ENCODE results near the gene OR2T5.
"Not testable (repeated sequence)": the region's sequence is repeated elsewhere in the genome, so short reads cannot be mapped to it uniquely, and the experiment has no call there.

The OR2T5 gene, protein sequence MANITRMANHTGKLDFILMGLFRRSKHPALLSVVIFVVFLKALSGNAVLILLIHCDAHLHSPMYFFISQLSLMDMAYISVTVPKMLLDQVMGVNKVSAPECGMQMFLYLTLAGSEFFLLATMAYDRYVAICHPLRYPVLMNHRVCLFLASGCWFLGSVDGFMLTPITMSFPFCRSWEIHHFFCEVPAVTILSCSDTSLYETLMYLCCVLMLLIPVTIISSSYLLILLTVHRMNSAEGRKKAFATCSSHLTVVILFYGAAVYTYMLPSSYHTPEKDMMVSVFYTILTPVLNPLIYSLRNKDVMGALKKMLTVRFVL
- total RNA-seq = 0 reads per million in 18 experiments

DNA sequence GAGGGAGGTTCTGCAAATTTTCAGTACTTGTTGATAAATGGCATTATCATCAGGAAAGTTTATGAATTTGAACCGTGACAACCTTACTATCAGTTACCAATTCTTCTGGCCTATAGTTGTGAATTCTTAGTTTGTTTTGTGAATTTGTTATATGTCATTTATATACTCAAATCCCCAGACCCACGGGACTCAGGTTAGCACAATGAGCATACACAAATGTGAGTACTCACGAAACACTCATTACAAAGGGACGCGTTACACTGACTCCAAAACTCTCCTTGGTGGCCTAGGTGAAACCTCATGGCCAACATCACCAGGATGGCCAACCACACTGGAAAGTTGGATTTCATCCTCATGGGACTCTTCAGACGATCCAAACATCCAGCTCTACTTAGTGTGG, at the start of gene OR2T5:
Gene OR2T5 (plus strand): TSS at position 301 of the 400 bp plus-strand sequence. CDS start 0 bp downstream, at position 301.
- not testable (repeated sequence) for DNase-seq

DNA sequence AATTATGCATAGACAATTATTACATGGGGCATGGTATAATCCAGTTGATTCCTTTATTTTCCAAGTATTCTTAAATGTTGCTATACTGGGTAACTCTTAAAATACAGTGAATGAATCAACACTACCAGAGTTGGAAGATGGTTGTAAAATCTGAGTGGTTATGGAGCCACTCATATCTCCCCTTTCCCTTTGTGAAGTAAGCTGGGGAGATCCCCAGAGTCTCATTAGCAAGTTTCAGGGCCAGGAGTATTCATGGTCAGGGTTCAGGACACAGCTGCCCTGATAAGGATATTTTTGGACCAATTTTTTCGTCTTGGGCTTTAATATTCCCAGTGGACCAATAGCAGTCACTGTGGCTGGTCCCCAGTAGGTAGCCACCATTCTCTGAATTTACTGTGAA, 49.7 kb upstream of the OR2T5 start:
- DNase-seq = not testable (repeated sequence)

DNA sequence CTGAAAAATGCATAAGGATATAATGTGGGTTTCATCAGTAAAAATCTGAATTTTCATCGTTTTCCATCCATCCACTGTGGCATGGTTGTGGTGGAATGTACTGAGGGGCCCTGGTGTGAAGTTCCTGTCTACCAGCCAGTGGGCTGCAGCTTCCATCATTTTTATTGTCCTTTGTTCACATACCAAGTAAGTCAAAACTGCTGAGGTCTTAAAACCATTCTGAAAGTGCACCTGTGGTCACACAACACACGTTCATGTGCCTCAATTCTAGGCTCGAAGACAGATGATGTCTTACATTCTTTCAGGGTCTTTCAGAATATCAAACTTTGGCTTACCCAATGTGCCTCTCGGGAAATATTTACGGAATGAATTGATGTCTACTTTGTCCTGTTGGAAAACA, 49.1 kb upstream of the OR2T5 start:
- not testable (repeated sequence) for DNase-seq

DNA sequence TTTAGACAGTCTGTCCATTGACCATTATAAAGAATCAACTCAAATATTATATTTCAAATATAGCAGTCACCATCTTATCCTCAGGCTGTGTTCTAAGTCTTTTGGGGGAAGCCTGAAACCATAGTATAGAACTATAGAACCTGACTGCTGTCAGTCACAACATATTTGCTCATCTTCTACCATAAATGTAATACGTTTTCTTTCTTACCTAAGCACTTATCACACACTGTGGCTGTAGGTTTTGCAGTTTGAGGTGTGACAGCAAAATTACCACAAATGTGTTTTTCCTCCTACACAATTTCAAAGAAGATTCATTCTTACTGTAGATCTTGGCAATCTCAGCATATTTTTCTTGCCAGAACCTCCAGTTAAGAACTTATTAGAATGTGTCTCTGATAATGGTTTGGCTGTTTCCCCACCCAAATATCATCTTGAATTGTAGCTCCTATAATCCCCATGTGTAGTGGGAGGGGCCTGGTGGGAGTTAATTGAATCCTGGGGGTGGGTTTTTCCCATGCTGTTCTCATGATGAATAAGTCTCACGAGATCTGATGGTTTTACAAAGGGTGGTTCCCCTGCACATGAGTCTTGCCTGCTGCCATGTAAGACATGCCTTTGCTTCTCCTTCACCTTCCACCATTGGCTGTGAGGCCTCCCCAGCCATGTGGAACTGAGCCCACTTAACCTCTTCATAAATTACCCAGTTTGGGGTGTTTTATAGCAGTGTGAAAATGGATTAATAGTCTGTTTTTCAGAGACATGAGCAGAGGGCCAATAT, 45.7 kb upstream of the OR2T5 start:
- not testable (repeated sequence) for DNase-seq

DNA sequence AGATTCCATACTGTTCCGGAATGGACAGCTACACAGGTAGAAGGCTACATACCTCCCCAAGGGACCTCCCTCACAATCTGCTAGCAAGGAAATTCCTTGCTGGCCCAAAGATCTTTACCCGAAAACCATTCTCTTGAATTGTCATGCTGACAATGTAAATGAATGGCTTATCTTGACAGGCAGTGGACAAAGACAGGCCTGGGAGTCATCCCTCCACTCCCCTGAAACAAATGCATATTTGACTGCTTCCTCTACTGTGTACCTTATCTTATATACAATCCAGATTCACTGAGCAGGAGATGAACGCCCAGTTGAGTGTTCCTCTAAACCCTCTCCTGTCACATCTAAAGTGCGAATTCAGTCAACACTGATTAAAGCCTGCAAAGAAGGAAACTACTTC, 43.8 kb upstream of the OR2T5 start:
- not testable (repeated sequence) for DNase-seq

DNA sequence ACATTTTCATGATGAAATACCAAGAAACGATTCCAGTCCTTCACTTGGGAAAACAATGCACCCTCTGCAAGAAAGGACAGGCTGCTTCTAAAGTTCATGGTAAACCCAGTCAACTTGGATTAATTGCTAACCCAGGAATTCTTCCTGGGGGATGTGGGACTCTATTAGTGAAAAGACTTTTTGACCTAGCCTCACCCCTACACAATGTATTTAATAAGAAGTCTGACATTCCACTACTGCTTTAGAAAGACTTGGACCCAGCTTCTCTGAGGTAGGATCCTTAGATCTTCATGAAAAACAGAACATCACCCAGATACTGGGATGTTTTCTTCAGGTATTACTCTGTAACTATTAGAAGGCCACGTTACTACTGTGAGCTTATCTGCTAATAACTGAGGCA, 43.0 kb upstream of the OR2T5 start, which contains the start of gene OR2T2:
Gene OR2T2 (plus strand): TSS at position 239 of the 400 bp plus-strand sequence. CDS start 7,161 bp downstream, outside the sequence.
- not testable (repeated sequence) for DNase-seq

DNA sequence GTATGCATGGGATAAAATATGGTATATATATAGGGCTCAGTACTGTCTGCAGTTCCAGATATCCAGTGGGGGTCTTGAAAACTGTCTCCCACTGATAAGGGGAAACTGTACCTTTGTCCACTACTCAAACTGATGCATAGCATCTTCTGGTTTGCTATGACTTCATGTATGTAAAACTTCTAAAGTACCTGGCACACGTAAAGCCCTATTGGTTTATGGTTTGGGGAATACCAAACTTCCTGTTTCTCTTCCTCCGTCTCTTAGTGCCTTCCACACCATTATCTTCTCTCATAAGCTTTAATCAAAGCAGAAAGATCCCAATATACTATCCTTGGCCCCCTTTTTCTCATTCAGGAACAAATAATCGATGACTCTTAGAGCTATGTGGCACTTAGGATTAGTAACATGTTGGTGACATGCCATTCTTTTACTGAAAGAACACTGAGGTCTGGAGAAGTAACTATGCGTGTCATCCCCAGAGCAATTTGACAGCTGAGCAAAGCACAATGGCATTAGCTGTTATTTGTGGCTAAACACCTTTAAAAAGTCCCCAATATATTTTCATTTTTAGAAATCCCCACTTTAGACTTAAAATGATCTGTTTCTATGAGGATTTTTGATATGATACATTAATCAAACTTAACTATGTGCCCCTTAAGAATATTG, 39.8 kb upstream of the OR2T5 start:
- not testable (repeated sequence) for DNase-seq

DNA sequence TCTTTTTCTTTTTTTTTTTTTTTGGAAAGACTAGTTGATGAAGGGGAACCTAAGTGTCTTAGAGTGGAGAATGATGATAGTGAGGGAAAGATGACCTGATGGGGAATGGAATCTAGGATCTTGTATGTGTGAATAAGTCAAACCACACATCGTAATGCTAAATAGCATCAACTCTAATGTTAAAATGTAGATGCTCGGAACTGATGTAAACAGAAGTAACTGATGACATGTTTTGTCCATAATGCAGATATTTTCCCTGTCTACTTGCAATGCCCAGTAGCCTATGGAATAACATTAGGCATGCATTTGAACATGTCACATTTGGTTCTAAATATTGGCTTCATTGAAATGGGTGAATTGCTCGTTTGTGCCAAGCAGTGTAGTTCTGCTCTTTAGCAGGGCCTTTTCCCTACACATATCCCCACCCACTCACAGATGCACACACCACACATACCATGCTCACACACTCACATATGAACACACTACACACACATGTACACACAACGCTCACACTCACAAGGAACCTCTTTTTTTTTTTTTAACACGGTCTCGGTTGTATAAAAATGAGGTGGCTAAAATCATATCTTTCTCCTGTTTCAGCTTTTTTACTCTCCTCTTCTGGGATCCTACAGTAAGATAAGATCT, 38.4 kb upstream of the OR2T5 start:
- DNase-seq = not testable (repeated sequence)

DNA sequence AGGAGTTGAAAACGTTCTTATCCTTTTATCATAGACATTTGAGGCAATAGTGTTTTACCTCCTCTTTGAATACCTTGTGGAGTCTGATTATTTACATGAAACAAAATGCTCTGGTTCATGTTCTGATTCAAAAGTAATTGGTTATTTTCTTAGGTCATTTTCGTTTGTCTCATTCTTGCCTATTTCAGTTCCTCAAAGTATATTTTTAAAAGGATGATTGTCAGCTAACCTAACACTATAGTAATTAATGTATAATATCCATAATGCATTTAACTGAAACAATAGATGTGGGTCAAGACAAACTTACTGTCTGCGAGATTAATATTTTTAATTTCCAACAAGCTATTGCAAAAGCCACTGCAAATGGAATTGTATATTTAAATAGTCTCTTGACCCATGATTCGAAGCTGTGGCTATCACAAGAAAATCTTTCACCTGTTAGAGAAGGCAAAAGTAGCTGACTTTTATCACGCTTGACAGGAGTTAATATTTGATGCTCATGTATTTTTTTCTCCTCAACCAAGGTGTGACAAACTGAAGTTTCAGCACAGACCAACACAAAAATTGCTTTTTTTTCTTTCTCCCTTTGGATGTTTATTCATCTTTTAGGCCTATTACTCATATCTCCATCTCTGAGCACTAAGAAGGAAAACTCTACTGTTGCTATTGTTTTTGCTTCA, 37.8 kb upstream of the OR2T5 start:
- not testable (repeated sequence) for DNase-seq

DNA sequence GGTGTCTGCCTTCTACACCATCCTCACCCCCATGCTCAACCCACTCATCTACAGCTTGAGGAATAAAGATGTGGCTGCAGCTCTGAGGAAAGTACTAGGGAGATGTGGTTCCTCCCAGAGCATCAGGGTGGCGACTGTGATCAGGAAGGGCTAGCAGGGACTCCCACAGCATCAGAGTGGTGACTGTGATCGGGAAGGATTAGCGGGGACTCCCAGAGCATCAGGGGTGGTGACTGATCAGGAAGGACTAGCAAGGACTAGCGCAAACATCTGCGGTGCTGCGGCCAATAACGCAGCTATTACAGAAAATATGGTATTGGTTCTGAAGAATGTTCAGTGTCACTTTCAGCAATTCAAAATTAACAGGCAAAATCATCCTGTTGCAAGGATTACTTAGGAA, 34.8 kb upstream of the OR2T5 start:
- DNase-seq = not testable (repeated sequence)

DNA sequence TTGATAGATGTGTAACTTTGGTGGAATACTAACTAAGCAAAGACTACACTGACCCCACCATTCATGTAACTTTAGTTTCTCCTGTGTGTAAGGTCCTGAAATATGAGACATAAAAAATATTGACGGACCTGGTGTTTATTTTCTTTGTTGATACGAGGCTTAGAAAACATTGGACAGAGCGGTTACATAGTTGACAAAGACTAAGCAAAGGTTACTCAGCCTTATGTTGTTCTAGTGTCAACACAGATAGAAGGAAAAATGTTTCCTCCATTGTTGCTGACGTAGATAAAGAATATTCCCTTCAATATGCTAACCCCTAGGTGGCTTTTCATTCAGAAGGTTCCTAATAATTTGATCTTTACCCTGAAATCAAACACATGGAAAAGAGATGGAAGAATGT, 33.3 kb upstream of the OR2T5 start:
- DNase-seq = not testable (repeated sequence)

DNA sequence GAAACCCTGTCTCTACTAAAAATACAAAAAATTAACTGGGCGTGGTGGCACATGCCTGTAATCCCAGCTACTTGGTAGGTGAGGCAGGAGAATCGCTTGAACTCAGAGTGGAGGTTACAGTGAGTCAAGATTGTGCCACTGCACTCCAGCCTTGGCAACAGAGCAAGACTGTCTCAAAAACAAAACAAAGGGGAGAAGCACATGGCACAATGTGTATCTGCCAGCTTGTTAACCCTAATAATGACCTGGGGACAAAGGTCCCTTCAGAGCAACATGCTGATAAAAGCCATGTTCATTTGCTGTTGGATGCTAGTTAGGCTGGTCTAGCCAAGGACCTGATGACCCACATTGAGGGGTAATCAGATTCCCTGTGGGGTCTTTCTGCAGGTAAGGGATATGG, 31.8 kb upstream of the OR2T5 start:
- DNase-seq = not testable (repeated sequence)

DNA sequence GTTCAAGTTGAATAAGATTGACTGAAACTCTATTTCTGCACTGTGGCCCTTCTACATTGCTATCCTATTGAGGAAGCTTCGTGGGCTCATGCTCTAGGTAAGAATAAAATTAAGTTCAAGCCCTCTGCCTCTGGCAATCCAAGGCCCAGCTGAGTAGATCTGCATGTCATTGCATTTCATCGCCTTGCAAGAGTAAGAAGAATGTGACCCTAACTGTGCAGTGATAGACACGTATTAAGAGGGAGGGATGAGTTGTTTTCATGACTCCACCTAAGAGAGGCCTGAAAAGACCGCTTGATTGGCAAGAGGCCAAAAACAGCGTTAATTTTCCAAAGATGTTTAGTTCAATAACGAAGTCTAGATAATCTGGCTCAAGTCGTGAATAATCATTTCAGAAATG, 29.3 kb upstream of the OR2T5 start:
- not testable (repeated sequence) for DNase-seq

DNA sequence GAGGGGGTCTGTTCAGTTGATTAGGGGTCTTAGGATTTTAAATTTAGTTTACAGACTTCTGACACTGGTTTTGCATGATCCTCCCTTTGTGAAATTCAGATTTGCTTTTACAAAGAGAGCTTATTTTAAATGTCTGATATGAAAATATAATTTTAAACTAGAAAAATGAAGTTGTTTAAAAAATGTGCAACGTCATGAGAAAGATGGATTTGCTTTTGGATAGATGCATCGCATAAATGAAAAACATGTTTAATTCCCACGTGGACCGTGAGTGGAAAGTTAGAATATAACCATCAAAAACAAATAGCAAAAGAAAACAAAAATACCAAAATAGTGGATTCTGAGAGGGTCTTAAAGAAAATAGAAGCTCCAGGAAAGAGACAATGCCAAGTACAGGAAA, 17.2 kb upstream of the OR2T5 start:
- DNase-seq = no peak

DNA sequence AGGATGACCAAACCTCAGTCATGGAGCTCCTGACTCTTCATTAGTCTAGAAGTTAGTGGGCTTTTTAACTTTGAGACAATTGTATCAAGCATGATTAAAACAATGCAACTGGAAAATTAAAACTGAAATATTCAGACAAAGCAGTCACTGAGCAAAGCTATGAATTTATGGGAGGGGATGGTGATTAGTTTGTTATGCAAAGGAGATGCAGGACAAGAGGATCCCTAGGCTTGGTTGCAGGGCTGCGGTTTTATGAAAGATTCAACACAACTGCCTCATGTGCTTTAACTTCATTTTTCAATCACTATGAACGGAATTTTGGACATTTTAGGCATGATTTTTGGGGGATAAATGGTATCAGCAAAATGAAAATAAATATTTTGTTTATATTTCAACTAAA, 16.3 kb upstream of the OR2T5 start:
- DNase-seq = not testable (repeated sequence)

DNA sequence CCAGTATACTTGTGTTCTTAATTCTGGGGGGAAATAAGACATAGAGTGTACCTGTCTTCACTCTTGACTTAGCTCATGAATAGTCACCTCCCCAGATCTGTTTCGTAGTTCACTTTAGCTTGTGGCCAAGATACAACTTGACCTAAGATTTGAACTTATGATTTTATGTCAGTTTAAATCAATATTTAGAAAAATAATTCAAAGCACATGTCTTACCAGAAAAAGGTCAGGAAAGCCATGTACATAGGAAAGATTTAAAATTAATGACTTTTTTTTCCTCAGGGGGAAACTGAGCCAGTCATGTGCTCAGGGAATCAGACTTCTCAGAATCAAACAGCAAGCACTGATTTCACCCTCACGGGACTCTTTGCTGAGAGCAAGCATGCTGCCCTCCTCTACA, 15.3 kb upstream of the OR2T5 start, which contains the start of gene OR2T3:
Gene OR2T3 (plus strand): TSS at position 301 of the 400 bp plus-strand sequence. CDS start 0 bp downstream, at position 301.
- DNase-seq = not testable (repeated sequence)

DNA sequence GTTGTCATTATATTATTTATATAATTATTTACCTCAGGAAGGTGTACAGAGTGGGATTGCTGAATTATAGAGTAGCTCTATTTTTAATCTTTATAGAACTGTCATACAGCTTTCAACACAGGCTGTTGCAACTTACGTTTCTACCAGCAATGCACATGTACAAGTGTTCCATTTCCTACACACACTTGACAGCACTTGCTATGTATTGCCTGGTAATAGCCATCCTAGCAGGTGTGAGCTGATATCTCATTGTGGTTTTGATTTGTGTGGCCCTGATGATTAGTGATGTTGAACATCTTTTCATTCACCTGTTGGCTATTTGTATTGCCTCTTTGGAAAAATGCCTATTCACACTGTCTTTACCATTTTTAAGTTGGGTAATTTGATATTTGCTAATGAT, 12.7 kb upstream of the OR2T5 start:
- not testable (repeated sequence) for DNase-seq

DNA sequence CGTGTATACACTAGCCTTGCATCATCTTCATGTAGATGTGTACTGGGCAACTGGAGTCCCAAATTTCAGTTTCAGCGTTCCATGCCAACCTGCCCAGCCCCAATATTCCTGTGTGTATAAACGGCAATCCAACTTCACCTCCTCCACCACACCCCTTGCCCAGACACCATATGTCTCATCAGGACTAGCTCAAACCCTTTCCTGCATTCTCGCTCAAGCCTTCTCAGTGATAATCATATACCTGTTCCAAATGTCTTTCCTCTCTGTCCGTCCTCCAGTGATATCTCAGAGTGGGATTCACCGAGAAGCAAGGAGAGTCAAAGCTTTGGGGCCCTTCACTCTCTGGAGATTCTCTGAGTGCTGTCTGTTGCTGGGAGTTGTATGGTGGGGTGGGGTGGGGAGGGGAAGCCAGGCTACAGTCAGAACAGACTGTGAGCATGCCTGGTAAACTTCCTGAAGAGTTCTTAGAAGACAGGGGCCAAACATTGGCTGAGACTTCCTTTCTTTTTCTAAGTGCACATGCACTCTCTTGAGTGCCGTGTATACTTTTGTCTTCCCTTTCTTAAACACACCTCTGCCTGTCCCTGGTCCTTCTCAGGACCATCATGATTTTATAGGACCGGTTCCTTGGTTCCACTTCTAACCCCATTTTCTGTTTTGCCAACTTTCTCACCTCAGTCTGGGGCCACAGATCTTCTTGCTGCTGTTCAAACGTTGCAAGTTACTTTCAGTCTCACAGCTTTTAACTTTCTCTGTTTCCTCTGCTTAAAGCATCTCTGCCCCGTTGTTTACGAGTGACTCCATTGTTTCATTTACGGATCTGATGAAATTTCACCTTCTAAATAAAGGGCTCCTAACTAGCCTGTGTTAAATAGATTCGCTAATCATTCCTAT, 6.5 kb upstream of the OR2T5 start:
- not testable (repeated sequence) for DNase-seq

DNA sequence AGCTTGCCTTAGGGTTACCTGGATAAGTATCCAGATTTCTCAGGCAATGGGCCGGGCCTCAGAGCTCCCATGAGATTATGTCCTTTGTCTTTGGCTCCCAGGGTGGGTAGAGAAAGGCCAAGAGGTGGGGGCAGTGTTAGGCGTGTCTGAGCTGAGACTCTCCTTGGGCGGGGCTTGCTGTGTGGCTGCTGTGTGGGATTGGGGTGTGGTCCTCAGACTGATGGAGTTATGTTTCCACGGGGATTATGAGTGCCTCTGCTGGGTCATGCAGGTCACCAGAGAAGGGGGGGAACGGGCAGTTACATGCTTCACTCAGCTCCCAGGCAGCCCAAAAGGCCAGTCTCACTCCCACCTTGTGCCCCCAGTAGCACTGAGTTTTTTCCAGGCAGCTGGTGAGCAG, 8.3 kb downstream of the OR2T5 start:
- DNase-seq = not testable (repeated sequence)

DNA sequence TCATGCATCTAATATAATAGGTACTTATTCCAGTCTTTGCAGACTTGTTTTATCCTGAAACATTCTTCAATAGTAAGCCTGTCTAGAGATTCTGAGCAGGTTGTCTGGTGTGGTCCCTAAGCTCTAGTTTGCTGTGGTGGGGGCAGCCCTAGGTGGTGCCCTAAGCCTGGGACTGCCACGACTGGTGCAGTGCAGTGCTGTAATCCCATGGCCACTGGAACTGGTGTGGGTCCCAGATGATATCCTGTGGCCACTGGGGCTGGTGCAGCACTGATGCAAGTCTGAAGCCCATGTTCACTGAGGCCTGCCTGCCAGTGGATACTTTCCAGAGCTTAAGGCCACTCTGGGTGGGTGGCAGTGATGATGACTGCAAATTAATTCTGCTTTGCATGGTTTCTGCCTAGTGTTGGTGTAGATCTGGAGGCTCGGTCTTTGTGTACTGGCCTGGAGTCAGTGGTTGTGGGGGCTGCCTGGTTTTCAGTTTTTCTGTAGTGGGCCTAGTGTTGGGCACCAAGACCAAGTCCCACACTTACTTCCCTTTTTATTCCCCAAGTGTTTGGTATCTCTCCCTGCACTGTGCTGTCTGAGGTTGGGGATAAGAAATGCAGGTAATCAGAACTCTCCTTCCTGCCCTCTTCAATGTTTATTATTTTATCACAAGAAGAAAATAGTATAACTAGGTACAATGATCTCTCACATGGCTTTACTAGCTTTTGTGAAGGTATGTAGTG, 12.1 kb downstream of the OR2T5 start:
- DNase-seq = not testable (repeated sequence)

Measured in inflammatory macrophage (primary cell).